ENCODE measurements around the gene EFCAB7.

Gene EFCAB7, protein sequence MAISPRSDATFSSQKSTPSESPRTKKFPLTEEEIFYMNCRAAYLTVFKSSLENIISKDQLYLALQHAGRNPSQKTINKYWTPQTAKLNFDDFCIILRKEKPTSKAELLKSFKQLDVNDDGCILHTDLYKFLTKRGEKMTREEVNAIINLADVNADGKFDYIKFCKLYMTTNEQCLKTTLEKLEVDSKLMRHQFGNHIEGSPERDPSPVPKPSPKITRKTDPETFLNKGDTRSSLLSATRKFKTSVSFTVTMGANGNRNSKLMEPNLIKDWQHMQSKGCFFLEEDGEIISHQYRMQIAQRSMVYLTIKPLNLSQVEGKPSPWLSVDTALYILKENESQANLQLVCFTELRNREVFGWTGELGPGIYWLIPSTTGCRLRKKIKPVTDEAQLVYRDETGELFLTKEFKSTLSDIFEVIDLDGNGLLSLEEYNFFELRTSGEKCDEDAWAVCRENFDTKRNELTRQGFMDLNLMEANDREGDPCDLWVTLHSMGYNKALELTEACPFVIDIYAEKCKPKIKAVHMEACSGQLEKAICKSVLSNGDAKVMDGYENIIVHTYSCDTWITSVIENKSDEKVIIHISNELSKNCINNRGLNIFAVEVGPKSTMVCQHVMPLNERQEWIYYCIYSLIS

DNA sequence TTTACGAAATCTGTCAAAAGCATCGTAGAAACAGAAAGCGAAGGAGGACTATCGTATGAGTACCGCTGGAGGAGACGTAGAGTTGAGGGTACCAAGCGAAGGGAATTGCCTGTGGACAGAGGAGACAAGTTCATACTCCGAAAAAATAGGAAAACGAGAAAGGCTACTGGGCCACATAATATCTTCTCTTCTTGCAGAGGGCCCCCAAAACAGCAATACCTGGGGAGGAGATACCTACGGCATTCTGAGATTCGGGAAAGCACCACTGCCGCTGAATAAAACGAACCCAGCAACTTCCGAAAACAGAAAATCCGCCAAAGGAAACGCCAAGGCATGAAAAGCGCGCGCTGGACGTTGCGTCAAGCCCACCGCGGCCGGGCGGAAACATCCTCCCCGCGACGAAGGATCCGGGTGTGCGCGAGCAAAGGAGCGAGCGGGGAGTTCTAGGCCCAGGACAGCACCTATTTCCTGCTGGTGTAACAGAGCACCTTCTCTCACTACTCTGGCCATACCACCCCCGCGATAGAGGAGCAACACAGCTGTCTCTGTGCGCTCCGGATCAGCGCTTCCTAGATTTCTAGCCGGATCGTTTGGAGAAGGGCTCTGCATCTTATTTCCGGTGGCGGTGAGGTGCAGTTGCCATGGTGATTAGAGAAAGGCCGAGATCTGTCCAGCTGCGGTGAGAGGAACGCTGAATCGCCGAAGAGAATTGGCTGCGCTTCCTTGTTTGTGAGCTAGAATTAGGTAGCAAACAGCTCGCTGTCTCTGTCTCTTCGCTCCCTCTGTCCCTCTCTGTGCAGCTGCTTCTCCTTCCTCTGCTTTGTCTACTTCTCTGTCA lies at the start of gene EFCAB7, which contains the start of gene ITGB3BP:
Gene EFCAB7, plus strand, starts transcription at position 635 of the 838 bp plus-strand sequence. CDS start 2,048 bp downstream, outside the sequence.
Gene ITGB3BP, minus strand, starts transcription at position 335 of the 838 bp plus-strand sequence. Its CDS starts 92 bp downstream, at position 243.
- peak; percentile 71 to 80 (median 71) for DNase-seq (ENCODE audit: low read depth in 3 of 3)

DNA sequence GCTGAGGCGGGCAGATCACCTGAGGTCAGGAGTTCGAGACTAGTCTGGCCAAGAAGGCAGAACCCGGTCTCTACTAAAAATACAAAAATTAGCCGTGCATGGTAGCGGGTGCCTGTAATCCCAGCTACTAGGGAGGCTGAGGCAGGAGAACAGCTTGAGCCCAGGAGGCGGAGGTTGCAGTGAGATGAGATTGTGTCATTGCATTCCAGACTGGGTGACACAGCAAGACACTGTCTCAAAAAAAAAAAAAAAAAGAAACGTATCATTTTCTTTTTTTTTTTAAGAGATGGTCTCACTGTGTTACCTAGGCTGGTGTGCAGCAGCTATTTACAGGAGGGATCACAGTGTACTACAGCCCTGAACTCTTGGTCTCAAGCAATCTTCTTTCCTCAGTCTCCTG lies 47.6 kb upstream of the EFCAB7 start:
- DNase-seq (ENCODE audit: low read depth in 3 of 3), result no peak

DNA sequence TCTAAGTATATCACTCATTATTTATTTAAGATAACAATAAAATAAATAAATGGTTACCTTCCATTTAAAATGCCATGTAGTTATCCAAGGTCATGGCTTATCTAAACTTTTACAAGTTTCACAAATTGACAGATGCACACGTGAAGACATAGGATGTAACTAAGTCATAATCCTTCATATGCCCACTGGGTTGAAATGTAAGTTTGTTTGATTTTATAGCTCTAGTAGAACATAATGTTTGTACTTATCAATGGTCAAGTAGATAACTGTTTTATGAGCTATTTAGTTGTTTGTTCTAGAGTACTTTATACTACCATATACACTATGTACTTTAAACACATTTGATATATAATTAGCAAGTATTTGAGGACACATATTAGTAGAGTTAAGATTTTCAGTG lies 43.3 kb upstream of the EFCAB7 start:
- no peak for DNase-seq (ENCODE audit: low read depth in 3 of 3)

DNA sequence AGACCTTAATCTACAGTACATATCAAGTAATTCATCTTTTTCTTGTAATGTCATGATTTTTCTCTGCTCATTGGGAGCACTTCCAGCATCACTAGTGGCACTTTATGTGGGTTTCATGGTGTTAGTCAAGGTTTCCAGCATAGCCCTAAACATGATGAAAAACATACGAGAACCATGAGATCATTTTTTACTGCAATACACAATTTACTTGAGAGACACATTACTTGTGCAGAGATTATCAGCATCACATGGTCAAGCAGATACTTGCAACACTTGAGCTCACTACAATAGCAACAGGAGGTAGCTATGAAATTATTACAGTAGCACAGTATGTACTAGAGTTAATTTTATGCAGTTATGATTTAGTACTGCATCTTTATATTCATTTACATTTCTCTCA lies 36.7 kb upstream of the EFCAB7 start:
- DNase-seq (ENCODE audit: low read depth in 3 of 3), result no peak

DNA sequence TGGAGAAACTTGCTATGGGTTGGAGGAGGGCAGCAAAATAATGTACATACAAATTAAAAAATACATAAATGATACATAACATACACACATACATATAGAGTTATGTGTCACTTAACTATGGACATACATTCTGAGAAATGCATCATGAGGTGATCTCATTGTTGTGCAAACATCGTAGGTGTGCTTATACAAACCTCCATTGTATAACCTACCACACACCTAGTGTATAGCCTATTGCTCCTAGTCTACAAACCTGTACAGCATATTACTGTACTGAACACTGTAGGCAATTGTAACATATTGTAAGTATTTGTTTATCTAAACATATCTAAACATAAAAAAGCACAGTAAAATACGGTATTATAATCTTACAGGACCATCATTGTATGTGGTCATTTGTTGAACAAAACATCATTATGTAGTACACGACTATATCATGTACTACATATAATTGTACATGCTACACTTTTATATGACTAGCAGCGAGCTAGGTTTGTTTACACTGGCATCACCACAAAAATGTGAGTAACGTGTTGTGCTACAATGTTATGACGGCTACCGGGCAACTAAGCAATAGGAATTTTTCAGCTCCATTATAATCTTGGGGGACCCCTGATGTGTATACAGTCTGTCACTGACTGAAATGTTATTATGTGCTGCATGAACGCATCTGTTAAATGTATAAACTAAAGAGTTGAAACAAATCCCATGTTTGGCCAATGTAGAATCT lies 35.8 kb upstream of the EFCAB7 start:
- no peak for DNase-seq (ENCODE audit: low read depth in 3 of 3)

DNA sequence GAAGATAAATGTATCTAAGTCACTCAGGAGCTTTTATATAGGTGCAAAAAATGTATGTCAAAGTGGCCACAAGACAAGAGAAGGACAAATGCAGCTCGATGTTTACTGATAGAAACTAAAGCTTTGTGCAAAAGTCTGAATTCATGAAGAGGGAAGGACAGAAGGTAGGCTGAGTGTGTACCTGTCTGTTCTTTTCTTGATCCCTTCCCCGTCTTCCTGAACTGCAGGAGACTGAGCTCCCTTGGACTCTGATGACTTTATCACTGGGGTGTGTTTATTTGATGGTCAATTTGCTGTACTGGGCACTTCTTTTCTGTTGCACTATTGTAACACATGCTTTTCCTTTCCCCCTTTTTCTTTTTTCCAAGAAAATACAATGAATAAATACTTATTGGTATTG lies 25.7 kb upstream of the EFCAB7 start:
- DNase-seq (ENCODE audit: low read depth in 3 of 3), result no peak

DNA sequence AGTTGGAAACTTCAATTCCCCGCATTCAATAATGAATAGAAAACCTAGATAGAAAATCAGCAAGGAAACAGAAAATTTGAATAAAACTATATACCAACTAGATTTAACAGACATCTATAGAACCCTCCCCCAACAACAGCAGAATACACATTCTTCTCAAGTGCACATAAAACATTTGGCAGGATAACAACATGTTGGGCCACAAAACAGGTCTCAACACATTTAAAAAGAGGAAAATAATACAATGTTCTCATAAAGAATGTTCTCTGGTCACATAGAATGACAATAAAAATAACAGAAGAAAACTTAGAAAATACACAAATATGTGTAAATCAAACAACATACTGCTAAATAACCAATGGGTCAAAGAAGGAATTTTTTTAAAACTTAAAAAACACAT lies 25.2 kb upstream of the EFCAB7 start:
- DNase-seq (ENCODE audit: low read depth in 3 of 3), result no peak

DNA sequence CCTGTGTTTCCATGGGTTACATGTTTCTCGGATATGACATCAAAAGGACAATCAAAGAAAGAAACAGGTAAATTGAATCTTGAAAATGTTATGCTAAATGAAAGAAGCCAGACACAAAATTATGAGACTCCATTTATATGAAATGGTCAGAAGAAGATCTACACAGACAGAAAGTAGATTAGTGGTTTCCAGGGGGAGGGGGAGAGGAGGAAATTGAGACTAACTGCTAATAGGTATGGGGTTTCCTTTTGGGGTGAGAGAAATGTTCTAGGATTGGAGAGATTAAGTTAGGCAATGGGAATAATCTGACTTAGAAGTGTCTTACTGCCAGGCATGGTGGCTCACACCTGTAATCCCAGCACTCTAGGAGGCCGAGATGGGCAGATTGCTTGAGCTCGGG lies 22.1 kb upstream of the EFCAB7 start:
- DNase-seq (ENCODE audit: low read depth in 3 of 3), result no peak

DNA sequence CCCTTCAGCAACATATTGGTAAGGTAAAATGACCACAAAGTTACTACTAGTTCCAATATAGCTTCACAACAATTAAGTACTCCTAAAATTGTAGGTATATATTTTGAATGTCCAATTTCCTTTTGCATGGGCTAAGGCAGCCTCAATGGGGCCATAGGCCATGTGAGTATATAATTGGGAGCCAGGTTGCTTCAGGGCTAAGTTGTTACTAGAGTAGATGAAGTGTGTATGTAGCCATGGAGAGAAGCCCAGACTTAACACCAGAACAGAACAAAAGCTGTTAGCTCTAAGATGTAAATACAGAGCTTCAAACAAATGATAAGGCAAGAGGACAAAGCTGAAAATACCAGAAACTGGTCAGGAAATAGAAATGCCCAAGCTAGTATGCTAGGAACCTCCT lies 16.5 kb upstream of the EFCAB7 start:
- no peak for DNase-seq (ENCODE audit: low read depth in 3 of 3)

DNA sequence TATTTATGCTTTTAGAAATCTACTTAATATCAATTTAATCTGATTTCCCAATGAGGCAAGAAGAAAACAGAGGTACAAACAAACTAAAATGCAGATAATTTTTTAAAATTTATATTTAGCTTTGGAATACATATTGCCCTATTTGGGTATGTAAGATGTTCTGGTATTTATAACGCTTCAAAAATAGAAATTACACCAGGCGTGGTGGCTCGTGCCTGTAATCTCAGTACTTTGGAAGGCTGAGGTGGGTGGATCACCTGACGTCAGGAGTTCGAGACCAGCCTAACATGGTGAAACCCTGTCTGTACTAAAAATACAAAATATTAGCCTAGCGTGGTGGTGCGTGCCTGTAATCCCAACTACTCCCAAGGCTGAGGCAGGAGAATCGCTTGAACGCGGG lies 13.6 kb upstream of the EFCAB7 start:
- no peak for DNase-seq (ENCODE audit: low read depth in 3 of 3)

DNA sequence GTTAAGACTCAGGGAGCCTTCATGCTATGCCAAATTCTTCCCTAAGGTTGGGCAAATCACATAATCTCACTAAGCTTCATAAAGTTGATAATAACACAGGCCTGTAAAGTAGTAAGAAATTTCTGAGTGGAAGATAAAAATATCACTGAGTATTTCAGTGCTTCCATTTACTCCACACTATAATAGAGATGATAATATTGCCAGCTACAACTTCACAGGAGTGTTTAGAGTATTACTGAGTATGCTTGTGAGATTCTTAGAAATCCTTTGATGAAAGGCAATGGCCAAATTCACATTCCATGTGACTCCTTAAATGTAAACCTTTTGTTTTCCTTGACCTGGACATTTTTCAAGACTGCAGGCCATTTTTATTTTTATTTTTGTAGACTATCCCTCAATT lies 10.7 kb upstream of the EFCAB7 start:
- DNase-seq (ENCODE audit: low read depth in 3 of 3), result no peak

DNA sequence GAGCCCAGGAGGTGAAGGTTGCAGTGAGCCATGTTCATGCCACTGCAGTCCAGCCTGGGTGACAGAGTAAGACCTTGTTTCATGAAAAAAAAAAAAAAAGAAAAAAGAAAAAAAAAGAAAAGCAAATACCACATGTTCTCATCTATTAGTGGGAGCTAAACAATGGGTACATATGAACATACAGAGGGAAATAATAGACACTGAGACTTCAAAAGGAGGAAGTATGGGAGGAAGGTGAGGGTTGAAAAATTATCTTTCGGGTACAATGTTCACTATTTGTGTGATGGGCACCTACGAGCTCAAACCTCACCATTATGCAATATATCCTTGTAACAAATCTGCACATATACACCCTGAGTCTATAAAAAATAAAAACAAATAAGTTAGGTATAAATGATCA lies 6.7 kb upstream of the EFCAB7 start:
- no peak for DNase-seq (ENCODE audit: low read depth in 3 of 3)

DNA sequence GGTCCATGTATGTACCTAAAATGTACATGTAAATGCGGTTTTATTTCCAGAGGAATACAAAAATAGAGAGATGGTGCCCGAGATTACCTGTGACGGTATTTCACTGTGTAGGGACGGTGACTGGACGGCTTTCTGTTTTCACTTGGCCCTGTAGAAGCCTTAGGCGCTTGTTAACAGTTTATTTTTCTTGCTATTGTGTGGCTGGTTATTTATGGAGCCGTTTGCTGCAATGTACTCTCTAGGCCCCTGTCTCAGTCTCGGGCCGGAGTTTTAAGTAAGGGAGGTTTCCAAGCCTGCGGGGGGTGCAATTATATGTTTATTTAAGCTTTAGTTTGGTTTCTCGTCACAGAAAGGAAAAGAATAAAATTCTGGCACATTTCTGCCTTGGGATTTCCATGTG lies 413 bp downstream of the EFCAB7 start:
- no peak for DNase-seq (ENCODE audit: low read depth in 3 of 3)

DNA sequence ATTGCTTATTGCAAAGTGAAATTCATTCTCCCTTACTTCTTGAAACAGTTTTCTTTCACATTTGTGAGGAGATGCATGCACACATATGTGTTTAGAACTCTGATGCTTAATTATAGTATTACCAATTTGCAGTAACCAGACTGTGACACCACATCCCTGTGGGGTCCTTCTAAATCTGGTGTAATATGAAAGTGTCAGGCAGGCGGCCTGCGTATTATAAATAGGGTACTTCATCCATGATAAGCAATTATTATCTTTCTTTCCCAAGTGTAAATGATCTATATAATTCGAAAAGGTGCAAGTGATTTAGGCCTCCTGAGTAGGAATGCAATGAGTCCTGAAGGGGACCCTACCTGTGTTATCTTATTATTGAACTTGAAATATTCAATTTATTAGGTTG lies 876 bp downstream of the EFCAB7 start:
- DNase-seq (ENCODE audit: low read depth in 3 of 3), result no peak

DNA sequence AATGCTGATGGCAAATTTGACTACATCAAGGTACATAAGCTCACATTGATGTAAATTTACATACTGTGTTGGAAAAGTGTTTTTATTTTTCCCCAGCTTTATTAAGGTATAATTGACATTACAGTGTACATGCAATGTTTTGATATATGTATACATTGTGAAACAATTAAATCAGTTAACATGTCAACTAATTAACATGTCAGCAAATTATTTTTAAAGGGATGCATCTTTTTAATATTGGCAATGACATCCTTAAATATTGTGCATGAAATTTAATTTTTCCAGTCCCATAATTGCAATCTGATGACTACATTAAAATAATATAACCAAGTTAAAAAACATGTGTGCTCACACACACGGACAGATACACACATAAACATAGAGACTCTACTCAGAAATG lies 9.4 kb downstream of the EFCAB7 start:
- DNase-seq (ENCODE audit: low read depth in 3 of 3), result no peak

DNA sequence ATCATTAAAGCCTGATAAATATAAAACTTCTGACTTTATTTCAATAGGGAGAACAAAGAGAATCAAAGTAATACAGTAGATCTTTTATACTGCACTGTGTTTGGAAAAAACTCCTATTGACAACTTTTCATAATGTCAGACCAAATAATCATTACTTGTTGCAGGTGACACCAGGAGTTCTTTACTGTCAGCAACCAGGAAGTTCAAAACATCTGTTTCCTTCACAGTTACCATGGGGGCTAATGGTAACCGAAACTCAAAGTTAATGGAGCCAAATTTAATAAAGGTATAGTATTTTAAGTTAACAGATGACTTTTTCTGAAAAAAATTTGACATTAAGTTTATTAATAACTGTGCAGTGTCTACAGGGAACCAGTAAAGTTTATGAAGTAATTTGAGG lies 10.6 kb downstream of the EFCAB7 start:
- no peak for DNase-seq (ENCODE audit: low read depth in 3 of 3)

DNA sequence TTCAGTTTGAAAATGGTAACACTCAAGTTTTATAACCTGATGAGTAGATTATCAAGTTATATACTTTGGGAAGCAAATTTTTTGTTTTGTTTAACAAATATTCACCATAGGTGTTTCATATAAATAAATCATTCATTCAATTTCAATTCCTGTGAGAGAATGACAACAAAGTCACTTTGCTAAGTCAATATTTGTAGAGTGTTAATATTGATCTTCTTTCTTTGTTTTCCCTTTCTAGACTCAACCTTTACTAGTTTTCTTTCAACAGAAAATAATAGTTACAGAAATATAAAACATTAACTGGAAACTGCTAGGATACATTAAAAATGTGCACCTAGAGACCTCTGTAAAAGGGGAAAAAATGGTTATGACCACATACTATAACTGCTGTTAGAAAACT lies 11.1 kb downstream of the EFCAB7 start:
- no peak for DNase-seq (ENCODE audit: low read depth in 3 of 3)

DNA sequence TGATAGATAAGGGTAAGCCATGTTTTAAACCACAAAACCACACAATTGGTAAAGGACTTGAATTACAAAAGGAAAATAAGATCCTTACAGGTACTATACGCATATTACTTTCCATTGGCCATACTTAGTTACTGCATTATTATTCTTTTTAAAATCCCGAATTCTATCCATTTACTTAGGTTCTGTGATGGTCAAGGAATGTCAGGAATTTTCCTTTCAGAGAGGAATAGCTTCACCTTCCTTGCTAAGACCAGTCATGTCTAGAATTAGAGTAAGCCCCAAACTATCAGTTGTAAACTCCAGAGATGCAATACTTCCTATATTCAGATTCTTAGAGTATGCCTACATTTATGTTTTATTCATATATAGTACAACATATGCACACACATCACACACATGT lies 13.7 kb downstream of the EFCAB7 start:
- DNase-seq (ENCODE audit: low read depth in 3 of 3), result no peak

DNA sequence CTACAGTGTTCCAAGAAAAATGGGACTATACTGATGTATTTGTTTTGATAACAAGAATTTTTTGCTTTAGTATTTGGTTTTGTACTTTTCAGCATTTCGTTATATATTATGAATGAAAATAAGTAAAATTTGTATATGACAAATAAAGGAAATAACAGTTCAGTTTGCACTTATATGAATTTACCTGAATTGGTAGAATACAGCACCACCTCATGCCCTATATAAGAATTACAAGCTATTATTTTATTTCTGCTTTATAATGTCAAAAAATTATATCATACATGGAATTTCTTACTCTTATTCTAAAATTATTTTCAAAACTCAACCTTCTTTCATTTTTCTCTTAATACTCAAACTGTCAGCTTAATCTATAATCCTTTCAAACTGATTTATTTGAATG lies 14.6 kb downstream of the EFCAB7 start:
- no peak for DNase-seq (ENCODE audit: low read depth in 3 of 3)

DNA sequence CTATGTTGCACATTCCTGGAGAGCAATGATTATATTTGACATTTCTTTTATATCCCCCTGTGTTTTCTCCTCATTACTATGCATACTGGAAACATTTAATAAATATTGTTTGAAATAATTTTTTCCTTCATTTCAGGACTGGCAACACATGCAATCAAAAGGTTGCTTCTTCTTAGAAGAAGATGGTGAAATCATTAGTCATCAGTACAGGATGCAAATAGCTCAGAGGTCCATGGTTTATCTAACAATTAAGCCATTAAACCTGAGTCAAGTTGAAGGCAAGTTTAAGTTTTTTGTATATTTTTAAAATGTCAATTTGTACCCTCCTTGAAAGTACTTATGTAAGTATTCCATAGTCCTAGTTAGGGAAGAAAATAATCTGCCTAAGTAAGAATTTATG lies 22.5 kb downstream of the EFCAB7 start:
- DNase-seq (ENCODE audit: low read depth in 3 of 3), result no peak

DNA sequence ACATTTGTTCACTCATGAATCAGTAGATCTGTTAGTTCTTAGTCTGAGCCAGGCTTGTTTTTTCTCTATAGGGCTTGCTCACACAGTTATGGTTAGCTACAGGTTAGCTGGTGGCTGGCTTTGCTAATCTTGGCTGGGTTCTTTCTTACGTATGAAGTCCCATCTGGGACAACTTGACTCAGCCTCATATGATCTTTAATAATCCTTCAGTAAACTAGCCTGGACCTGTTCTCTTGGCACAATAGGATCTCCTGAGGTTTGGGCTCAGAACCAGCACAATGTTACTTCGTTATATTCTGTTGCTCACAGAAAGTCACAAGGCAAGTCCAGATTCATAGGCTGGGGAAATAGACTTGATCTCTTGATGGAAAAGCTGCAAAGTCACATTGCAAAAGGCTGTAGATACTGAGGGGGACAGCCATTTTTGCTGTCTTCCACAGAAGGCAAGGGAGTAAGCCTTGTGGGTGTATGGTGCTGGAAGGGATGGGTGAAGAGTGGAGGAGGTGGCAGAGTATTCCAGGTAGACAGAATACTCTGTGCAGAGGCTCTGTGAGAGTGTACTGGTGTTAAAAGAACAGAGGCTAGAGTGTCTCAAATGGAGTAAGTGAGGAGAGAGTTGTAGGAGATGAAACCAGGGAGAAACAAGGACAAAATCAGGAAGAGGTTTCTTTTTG lies 24.4 kb downstream of the EFCAB7 start:
- DNase-seq (ENCODE audit: low read depth in 3 of 3), result no peak

All from stimulated activated CD4-positive, alpha-beta T cell treated with anti-CD3 and anti-CD28 coated beads, TNF-alpha, amount 100 ng/mL, for 24 hours (primary cell).